H1 (cell line): ENCODE measurements around the gene MTHFD1.

ENCODE experiments used
- BCL11A ChIP-seq, 2 experiments: IDR thresholded peaks; one replicate each; pipeline ENCODE4 v1.6.1; 2011; ENCODE audit warnings: low read depth in 2 of 2, low read length in 2 of 2, mild to moderate bottlenecking in 2 of 2
- EZH2 ChIP-seq: fragments of 200-600 bp; sonication (generic); IDR thresholded peaks from 2 replicates; pipeline ENCODE4 v1.7.1; 2012; ENCODE audit warnings: low read depth, mild to moderate bottlenecking, moderate library complexity, low read length, inconsistent platforms; ENCODE audit not compliant: severe bottlenecking
- HDAC6 ChIP-seq: IDR thresholded peaks from one replicate; pipeline ENCODE4 v1.7.1; 2012; ENCODE audit warnings: low read depth, mild to moderate bottlenecking, inconsistent platforms, low read length, moderate library complexity
- KDM1A ChIP-seq: fragments of 200-600, 300-600 bp; sonication (generic); IDR thresholded peaks from 2 replicates; pipeline ENCODE4 v1.7.1; 2016; ENCODE audit warnings: mild to moderate bottlenecking, low read length, borderline replicate concordance
- RNF2 ChIP-seq: fragments of 200-900, 300-1000 bp; sonication (generic); IDR thresholded peaks from 2 replicates; pipeline ENCODE4 v1.7.1; 2016; ENCODE audit warnings: borderline replicate concordance, low read depth, mild to moderate bottlenecking, antibody characterized with exemption, low read length; ENCODE audit not compliant: poor library complexity, severe bottlenecking; ENCODE audit errors: missing control alignments
- SP1 ChIP-seq: IDR thresholded peaks from 2 replicates; pipeline ENCODE4 v1.6.1; 2011; ENCODE audit warnings: low read depth, low read length
- TEAD4 ChIP-seq: IDR thresholded peaks from 2 replicates; pipeline ENCODE4 v1.6.1; 2012; ENCODE audit warnings: low read depth, low read length, inconsistent platforms, mixed read lengths
- TF ChIP-seq, protein P1 (sequence below), 3 experiments: IDR thresholded peaks; 1 replicate in 2 of 3; 2 replicates in 1 of 3; pipeline versions ENCODE4 v1.5.1 to v1.6.1; 2011; ENCODE audit warnings: low read length in 3 of 3, mild to moderate bottlenecking in 3 of 3, inconsistent platforms in 2 of 3, low read depth in 1 of 3, moderate library complexity in 1 of 3; ENCODE audit not compliant: insufficient read depth in 1 of 3; ENCODE audit errors: control extremely low read depth in 1 of 3

DNA sequence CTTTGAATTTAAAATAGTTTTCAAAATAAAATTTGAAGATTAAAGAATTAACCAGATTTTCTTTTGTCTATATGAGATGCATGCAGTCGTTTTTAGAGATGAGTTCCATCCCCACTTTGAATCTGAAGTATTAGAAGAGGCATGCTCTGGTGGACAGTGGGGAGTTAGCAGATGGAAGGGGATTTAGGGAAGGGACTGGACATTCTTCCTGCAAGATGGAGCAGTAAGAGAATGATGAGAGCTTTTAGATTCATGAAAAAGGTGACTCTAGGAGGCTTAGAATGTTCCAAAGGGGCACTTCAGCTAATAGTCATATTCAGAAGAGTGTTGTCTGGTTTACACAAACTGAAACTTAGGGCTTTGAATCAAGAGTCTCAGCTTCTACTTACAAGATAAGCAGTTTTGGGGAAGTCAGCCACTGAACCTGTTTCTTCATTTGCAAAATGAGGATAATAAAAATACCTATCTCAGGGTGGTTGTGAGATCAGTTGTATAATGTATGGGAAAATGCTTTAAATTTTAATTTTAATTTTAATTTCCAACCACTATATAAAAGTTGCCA lies 120.1 kb downstream of the MTHFD1 start:
- TF ChIP-seq KDM1A (no peak), BCL11A (IDR thresholded peaks at IDR 0.05; ENCODE audit: low read depth in 2 of 2, low read length in 2 of 2) (no peak), SP1 (no peak), EZH2 (no peak), HDAC6 (no peak), TEAD4 (no peak), RNF2 (no peak)
- TF ChIP-seq, protein P1, sequence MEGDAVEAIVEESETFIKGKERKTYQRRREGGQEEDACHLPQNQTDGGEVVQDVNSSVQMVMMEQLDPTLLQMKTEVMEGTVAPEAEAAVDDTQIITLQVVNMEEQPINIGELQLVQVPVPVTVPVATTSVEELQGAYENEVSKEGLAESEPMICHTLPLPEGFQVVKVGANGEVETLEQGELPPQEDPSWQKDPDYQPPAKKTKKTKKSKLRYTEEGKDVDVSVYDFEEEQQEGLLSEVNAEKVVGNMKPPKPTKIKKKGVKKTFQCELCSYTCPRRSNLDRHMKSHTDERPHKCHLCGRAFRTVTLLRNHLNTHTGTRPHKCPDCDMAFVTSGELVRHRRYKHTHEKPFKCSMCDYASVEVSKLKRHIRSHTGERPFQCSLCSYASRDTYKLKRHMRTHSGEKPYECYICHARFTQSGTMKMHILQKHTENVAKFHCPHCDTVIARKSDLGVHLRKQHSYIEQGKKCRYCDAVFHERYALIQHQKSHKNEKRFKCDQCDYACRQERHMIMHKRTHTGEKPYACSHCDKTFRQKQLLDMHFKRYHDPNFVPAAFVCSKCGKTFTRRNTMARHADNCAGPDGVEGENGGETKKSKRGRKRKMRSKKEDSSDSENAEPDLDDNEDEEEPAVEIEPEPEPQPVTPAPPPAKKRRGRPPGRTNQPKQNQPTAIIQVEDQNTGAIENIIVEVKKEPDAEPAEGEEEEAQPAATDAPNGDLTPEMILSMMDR (IDR thresholded peaks at IDR 0.05; ENCODE audit: control extremely low read depth in 1 of 3, insufficient read depth in 1 of 3, low read depth in 1 of 3, low read length in 3 of 3) = no peak
